Posterior cingulate gyrus (tissue), 11 donors: Measurements from ENCODE around the gene ST6GAL1.
A peak's percentile ranks its signal among the peaks of the same experiment; 100 is the strongest.
"Not testable (repeated sequence)": the region's sequence is repeated elsewhere in the genome, so short reads cannot be mapped to it uniquely, and the experiment has no call there.

Experiments used
- DNase-seq, 10 donors: peaks; one replicate each; pipeline versions ENCODE4 v3.0.0 to v3.0.0-alpha.2; 2020 to 2021; ENCODE audit warnings: mixed read lengths in 3 of 10
- intact Hi-C: fragments of 100-400 bp; cut with DNase I; formaldehyde crosslinking; loops from one replicate; pipeline ENCODE4 v1.15.1; 2023

ST6GAL1 gene

GRCh38 chr3:186939536-186939935 is 9.2 kb downstream of the ST6GAL1 start:
- DNase-seq, result no peak
- intact Hi-C loops, result no loop called here

- DNase-seq, result no peak
- intact Hi-C loops, result no loop called here
Measured at GRCh38 chr3:186940967-186941366, 10.6 kb downstream of the ST6GAL1 start.

GRCh38 chr3:186942168-186942567 is 11.8 kb downstream of the ST6GAL1 start:
- intact Hi-C loops, result no loop called here
- no peak for DNase-seq

GRCh38 chr3:186945255-186945823 is 15.0 kb downstream of the ST6GAL1 start:
- no peak for DNase-seq
- intact Hi-C loops, result no loop called here

GRCh38 chr3:186946756-186947375 is 16.5 kb downstream of the ST6GAL1 start:
- DNase-seq, result no peak
- intact Hi-C loops, result no loop called here

DNA sequence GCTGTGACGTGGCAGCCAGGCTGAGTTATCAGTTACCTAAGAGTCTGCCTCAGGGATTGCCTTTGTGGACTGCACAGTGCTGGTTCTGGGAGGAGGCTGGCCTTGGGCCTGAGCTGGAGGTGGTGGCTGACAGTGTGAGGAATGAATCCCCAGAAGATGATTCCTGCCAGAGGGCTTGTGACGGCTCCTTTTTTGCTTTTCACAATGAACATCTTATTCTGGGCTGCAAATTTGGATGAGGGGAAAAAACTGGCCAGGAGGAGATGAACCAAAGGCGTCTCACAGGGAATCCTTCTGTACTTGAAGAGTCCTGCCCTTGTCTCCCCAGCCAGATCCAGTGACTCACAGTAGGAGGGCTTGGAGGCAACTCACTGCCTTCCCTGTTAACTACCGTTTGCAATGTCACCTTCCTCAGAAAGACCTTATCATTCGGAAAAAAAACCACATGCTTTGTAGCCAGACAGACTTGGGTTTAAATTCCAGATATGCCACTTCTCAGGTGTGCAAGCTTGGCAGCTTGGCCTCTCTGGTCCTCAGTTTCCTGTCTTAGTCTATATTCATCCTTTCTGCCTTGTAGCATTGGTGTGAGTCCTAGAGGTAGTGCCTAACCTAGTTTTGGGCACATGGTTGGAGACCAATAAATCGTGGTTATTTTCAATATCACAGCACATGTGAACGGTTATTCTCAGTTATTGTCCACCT is 19.1 kb downstream of the ST6GAL1 start:
- intact Hi-C loops, result no loop called here
- peak in 8 of 10 donors; percentile 38 to 94 (median 63) for DNase-seq

- intact Hi-C loops, result no loop called here
- peak in 1 of 10 donors; percentile 15 for DNase-seq
Measured at GRCh38 chr3:186950402-186951093, 20.2 kb downstream of the ST6GAL1 start.

- DNase-seq, result no peak
- intact Hi-C loops, result no loop called here
Measured at GRCh38 chr3:186951640-186952552, 21.6 kb downstream of the ST6GAL1 start.

GRCh38 chr3:186953011-186953487 is 22.7 kb downstream of the ST6GAL1 start:
- intact Hi-C loops, result no loop called here
- DNase-seq, result no peak

DNA sequence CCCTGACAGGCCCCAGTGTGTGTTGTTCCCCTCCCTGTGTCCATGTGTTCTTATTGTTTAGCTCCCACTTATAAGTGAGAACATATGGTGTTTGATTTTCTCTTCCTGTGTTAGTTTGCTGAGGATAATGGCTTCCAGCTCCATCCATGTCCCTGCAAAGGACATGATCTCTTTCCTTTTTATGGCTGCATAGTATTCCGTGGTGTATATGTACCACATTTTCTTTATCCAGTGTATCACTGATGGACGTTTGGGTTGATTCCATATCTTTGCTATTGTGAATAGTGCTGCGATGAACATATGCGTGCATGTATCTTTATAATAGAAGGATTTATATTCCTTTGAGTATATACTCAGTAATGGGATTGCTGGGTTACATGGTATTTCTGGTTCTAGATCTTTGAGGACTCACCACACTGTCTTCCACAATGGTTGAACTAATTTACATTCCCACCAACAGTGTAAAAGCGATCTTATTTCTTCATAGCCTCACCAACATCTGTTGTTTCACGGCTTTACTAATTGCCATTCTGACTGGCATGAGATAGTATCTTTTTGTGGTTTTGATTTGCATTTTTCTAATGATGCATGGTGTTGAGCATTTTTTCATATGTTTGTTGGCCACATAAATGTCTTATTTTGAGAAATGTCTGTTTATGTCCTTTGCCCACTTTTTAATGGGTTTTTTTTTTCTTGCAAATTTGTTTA is 23.8 kb downstream of the ST6GAL1 start:
- DNase-seq, result peak in 1 of 10 donors; percentile 29
- intact Hi-C loops, result not testable (repeated sequence)

DNA sequence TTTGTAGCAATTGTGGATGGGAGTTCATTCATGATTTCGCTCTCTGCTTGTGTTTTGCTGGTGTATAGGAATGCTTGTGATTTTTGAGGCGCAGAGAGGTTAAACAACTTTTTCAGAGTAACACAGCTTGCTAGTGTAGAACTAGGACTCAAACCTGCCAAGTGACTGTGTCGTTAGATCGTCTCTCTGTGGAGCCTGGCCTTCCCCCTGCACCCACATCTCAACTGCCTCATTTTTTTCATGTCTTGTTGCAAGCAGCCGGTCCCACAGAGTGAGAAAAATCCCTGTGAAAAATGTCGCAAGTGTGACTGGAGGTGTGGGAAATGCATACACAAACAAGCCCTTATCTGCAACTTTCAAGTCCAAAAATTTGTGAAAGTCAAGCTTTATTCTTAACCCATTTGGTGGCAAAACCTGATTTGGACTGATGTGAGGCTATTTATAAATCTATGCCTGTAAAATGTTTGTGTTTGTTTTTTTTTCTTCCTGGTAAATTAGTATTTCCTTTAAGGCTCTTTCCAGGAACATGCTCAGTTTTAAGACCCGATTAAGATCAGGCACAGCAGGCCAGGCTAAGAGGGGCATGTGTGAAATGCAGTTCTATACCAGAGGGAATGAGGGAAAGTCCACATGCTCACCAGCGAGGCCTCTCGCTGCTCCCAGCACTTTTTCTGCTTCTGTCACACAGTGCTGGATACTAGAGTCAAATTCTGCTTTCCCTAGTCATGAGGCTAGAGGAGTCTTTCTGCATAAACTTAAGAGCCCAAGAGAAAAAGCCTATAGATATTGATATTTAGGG is 25.8 kb downstream of the ST6GAL1 start:
- intact Hi-C loops, result no loop called here
- DNase-seq, result peak in 2 of 10 donors; percentile 54 to 83

- intact Hi-C loops, result no loop called here
- no peak for DNase-seq
Measured at GRCh38 chr3:186959029-186959624, 28.8 kb downstream of the ST6GAL1 start.

DNA sequence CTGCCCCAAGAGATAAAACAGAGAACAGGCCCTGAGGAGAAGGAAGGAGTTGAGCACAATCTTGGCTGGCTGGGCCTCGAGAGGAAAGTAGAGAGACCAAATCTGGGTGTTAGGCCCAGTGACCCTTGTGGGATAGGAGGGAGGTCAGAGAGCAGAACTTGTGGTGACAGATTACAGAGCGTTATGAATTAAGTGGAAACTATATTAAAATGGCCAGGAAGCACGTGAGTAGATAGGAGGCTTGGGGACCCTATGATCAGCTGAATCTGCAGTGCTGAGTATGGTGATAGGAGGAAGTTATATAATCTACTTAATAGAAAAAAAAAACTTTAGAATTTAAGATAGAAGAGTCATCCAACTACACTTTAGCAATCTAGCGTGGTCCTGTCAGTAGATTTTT is 30.0 kb downstream of the ST6GAL1 start:
- DNase-seq, result no peak
- intact Hi-C loops, result no loop called here

DNA sequence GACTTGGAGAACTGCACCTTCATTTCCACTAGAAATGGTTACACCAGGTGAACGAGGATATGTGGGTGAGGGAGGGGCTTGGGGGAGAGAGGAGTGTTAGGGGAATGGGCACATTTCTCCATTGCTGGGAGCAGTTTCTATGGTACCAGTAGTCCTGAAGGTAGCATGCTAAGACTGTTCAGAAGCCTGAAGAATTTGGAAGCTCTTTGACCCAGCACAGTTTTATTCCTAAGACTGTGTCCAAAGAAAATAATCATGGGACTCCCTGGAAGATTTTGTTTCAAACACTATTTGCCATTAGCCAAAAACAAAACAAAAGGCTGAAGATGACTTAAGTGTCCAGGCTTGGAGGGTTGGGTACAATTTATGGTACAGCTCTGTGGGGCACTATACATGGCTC is 32.1 kb downstream of the ST6GAL1 start:
- DNase-seq, result no peak
- intact Hi-C loops, result no loop called here

DNA sequence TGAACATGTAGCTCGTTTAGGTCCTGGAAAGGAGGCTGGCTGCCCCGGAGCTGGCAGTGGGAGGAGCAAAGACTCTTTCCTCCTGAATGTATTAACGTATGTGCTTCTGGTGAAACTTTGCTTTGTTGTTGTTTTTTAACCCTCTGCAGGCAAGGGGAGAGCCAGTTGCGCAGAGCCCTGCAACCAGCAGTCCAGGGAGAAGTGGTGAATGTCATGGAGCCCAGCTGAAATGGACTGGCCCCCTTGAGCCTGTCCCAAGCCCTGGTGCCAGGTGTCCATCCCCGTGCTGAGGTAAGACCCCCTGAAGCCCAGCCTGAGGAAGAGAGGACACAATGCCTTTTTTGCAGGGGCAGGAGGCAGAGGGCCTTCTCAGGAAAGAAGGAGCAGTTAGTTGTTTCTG is 33.3 kb downstream of the ST6GAL1 start:
- DNase-seq, result no peak
- intact Hi-C loops, result no loop called here

DNA sequence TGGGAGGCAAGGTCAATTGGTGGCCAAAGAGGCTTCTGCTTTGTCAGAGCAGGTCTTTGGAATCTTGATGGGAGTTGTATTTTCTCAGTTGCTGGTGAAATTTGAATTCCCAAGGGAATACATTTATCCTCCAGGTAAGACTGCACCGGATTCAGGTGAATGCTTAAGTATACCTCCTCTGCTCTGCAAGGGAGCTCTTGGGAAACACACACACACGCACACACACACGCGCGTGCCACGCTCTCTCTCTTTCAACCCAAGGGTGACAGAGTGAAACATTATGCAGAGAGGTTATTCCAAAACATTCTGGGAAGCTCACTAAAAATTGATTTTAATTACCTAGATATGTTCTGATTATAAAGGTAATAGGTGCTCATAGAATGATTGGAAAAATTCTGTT is 33.7 kb downstream of the ST6GAL1 start:
- DNase-seq, result no peak
- intact Hi-C loops, result no loop called here

DNA sequence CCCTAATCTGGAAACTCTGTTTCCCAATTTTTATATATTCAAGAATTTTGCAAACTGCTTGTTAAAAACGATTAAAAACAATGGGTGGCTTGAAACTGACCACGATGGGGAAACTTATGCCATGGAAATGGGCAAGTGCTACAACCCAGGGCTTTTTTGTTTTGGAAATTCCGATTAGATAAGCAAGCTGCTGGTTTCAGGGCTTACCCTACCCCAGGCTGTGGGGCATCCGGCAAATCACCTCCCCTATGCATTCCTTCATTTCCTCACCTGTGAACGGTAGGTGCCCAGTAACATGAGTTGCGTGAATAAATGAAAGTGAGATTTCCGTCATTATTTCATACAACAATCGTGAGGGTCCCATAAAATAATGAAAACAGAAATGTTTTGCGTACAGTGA is 34.3 kb downstream of the ST6GAL1 start:
- DNase-seq, result no peak
- intact Hi-C loops, result no loop called here

DNA sequence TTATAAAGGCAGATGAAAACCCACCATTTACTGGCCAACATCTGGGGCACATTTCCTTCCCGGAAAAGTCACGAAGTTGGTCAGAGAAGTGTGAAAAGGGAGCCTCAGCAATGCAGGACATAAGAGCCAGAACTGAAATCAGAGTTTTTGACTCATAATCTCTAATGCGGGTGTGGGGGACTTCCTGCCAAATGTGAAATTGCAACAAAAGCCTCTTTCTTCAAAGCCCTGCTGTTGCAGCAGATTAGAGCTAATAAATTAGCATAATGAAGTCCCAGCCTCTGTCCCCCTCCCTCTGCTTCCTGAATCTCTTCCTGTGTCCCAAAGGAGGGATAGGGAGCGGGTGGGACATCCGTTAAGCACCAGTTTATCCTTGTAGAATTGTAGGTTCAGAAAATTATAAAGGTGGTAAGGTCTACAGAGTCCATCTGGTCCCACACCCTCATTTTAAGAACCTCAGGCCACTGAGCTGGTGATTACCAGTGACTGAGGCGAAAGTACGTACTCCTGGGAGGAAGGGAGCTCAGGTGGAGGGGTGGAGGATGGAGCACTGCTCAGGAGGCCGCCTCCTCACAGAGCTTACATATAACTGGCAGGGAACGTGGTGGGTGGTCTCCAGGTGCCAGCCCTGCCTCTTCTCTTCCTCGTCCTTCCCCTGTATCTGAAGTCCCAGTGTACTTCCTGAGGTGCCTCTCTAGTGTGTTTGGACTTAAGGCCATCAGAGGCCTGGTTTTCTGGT is 35.0 kb downstream of the ST6GAL1 start:
- DNase-seq, result no peak
- intact Hi-C loops, result no loop called here
